CD4-positive, alpha-beta T cell treated with Interleukin-15 for 4 hours (primary cell): ENCODE measurements around the gene ZNF569.
"Not testable (repeated sequence)": the region's sequence is repeated elsewhere in the genome, so short reads cannot be mapped to it uniquely, and the experiment has no call there.

ENCODE experiments used
- DNase-seq: peaks from one replicate; pipeline ENCODE4 v3.0.0-alpha.2; 2020; ENCODE audit warnings: low spot score

Gene ZNF569

DNA sequence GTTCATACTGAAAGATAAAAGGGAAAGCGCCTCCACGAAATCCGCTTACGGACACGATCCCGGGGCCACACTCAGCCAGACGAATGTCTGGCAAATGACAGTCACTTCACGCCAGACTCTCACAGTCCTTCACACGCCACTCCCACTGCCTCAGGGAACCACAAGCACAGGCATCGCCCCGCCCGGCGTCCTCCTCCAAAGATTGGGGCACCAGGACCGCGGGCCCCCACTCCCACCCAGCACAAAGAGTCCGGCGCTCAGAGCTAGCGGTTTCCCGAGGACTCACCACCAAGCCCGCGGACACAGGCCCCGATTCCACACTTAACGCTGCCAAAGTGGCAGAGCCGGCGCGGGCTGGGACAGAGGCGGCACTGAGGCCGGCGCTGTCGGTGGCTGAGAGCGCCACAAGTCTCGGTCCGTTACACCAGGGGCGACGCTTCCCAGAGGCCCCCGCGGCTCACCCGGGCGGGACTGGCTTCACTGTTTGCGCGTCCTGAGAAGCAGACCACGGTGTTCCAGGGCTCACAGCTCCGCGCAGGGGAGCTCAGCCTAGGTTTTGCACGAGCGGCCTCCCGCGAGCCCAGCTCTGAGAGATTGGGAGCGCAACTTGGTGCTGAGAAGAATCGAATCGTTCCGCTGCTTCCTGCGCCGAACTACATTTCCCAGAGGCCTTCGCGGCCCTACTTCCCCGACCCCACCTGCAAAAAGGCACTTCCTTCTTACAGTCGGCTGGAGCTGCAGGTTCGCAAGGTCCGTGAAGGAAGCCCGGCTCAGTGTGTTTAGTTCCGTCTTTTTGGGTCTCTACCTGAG is at the start of gene ZNF569:
ZNF569 (minus strand) TSS at position 647 of the 810 bp plus-strand sequence. CDS start 22,523 bp downstream, outside the sequence.
- DNase-seq = peak; percentile 92

GRCh38 chr19:37513397-37513796 is 46.2 kb upstream of the ZNF569 start:
- DNase-seq = peak; percentile 0

DNA sequence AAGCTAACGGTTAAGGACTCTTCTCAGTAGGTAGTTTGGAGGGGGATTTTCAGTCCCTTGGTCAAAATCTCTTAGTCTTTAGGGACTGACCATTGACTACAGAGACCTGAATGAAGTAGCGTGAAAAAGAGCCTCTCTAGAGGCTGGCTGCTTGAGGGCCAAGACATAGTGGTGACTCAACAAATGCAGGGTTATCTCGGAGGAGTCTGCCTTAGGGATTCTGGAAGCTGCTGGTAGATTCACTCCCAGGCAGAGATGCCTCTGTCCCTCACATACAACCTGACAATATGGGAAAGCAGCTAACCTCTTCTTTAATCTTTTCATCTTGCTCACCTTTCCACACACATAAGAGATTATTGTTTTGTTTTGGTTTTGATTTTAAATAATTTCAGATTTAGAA is 44.6 kb upstream of the ZNF569 start:
- DNase-seq = no peak

DNA sequence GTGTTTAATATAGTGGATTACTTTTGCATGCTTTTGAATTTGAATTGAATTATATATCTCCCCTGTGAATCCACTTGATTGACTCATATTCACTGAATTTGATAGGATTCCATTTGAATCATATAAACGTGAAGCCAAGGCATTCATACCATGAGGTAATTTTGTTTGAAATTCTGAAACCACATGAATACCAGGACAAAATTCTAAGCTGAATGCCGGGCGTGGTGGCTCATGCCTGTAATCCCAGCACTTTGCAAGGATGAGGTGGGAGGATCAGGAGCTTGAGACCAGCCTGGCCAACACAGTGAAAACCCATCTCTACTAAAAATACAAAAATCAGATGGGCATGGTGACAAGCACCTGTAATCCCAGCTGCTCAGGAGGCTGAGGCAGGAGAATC is 43.9 kb upstream of the ZNF569 start:
- DNase-seq = no peak

DNA sequence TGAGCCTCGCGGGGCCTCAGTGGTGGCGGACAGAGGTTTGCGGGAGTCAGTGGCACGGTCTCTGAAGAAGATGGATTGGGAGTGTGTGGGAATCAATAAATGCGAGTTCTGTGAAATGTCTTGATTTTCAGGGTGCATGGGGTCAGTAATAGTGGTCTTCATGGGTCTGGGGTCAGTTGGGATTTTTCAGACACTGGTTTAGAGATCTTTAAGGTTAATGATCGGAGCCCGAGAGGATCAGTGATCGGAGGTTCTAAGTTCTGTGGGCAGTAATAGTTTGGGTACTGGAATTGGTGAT is 39.9 kb upstream of the ZNF569 start:
- no peak for DNase-seq

DNA sequence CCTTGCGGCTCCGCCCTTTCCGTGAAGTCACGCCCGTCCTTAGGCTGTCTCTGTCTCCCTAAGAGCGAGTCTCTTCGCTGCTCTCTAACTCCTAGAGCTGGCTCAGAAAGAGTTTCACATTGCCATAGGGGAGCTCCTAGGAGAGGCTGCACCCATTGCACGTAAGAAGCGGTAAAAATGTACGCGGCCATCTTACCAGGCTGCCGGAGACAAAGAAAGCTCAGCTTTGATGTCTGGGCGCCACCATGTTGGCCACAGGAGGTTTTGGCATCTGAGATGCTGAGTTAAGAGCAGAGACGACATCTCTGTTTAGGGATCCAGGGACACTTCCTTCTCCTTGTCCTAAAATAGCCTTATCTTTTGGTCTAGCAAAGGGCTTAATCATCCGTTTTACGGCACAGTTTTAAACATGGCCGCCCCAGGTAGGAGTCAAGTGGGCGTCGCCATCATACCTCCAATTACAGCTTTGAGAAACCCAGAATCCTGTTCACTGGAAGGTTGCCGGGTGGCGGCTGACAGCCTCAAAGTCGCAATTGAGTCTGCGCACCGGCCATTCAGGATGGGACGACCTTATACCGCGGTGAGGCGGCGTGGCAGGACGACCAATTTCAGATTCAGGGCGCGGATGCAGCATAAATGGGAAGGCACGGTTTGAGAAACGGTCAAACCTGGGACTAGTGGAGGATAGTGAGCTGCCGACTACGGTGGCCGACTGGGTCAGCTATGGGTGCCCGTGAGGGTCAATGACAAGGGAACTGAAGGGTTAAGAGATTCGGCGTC is 39.3 kb upstream of the ZNF569 start, which contains the start of gene ZNF793:
ZNF793 (plus strand) TSS at position 553 of the 780 bp plus-strand sequence. CDS start 16,501 bp downstream, outside the sequence.
- DNase-seq = peak; percentile 86

GRCh38 chr19:37505958-37506386 is 38.7 kb upstream of the ZNF569 start:
- no peak for DNase-seq

GRCh38 chr19:37492213-37492612 is 25.0 kb upstream of the ZNF569 start:
- no peak for DNase-seq

GRCh38 chr19:37484406-37485168 is 17.3 kb upstream of the ZNF569 start:
- no peak for DNase-seq

GRCh38 chr19:37472165-37472564 is 4.9 kb upstream of the ZNF569 start:
- no peak for DNase-seq

DNA sequence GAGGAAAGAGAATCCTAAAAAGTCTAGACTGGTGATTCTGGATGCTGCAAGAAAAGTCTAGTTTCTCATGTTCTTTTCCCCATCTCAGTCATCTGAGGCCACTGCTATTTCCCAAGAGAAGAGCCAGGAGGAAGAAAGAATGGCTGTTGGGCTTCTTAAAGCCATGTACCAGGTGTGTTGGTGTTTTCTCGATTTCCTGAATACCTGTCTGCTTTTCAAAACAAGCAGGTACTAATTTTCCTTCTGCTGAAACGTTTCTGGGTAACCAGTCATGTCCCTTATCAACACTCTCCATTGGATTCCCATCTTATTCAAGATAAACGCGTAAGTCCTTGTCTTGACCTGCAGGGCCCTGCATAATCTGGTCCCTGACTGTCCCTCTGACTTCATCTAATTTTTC is 3.0 kb upstream of the ZNF569 start:
- no peak for DNase-seq

DNA sequence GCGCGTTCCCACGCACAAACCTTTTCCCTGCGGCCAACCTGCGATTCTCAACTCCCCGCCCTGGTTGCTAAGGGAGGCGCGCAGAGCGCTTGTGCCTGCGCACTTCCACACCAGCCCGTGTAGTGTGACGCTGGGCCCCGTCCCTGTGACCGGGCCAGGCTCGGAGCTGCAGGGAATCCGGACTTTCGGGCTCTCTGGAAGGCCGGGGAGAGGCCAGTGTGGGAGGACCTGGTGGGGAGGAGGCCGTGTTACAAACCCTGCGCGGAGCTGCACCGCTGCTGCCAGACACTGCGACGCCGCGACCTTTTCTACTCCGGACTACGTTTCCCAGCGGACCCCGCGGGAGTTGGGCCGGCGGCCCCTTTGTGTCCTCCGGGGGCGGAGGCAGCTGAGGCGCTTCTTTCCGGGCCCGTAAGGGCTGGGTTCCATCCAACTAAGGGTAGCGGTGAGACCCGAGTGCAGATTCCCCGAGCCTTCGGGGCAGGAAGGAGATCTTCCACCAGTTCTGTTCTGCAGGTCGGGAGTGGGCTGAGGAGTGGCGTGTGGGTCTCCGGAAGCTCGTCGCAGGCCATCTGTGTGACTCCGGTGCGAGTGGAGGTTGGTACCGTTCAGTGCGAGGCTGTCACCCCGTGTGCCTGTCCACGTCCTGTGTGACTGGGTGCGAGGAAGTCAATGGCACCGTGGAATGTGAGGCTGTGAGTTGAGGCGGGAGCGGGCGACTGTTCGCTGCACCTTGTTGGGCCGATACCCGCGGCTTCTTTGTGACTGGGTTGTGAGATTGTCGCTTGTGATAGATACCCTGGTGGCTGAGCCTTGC is 1.9 kb upstream of the ZNF569 start, which contains the start of gene ZNF570:
ZNF570 (plus strand) TSS at position 396 of the 817 bp plus-strand sequence. CDS start 999 bp downstream, outside the sequence.
- peak; percentile 90 for DNase-seq

GRCh38 chr19:37467608-37468090 is 405 bp upstream of the ZNF569 start:
- no peak for DNase-seq

DNA sequence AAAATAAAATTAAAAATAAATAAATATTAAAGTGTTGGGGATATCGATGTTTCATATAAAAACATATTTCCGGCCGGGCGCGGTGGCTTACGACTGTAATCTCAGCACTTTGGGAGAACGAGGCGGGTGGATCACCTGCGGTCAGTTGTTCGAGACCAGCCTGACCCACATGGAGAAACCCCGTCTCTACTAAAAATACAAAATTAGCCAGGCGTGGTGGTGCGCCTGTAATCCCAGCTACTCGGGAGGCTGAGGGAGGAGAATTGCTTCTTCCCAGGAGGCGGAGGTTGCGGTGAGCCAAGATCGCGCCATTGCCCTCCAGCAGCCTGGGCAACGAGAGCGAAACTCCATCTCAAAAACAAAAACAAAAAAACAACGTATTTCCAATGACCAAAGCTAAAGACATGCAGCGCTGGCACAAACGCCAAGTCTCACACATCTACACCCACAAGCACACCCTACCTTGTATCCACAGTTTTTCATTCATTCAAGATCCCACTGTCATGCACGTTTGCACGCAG is 907 bp downstream of the ZNF569 start:
- no peak for DNase-seq

DNA sequence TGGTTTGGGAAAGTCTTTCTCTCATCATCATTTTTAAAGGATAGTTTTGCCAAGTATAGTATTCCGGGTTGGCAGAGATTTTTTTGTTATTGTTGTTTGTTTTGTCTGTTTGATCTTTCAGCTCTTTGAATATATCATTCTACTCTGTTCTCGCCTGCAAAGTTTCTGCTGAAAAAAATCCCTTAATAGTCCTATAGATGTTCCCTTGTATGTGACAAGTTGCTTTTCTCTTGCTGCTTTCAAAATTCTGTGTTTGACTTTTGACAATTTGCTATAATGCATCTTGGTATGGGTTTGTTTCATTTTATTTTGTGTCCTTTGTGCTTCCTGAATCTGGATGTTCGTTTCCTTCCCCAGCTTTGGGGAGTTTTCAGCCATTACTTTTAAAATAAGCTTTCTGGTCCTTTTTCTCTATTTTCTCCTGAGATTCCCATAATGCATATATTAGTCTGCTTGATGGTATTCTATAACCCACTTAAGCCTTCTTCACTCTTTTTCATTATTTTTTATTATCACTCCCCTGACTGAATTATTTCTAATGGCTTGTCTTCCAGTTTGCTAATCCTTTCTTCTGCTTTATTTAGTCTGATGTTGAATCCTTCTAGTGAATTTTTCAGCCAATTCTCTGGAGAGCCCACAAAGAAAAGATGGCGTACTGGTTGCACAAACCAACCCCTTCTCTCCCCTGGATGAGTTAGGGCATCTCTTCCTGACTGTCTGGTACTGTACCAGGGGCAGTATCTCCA is 14.6 kb downstream of the ZNF569 start:
- no peak for DNase-seq

DNA sequence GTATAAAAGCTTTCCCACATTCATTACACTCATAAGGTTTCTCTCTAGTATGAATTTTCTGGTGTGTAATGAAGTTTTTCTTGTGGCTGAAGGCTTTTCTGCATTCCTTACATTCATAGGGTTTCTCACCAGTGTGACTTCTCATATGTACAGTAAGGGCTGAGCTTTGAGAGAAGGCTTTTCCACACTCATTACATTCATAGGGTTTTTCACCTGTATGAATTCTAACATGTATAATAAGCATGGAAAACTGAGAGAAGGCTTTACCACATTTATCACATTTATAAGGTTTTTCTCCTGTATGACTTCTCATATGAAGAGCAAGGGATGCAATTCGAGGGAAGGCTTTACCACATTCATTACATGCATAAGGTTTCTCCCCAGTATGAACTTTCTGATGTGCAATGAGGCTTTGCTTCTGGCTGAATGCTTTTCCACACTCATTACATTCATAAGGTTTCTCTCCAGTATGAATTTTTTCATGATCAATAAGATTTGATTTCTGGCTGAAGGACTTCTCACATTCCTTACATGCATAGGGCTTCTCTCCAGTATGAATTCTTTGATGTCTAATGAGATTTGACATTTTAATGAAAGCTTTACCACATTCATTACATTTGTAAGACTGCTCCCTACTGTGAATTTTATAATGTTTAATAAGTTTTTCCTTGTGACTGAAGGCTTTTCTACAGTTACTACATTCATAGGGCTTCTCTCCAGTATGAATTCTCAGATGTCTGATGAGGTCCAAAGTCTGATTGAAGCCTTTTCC is 53.7 kb downstream of the ZNF569 start:
- DNase-seq = no peak

- no peak for DNase-seq
Measured at GRCh38 chr19:37412700-37413099, 54.5 kb downstream of the ZNF569 start.

DNA sequence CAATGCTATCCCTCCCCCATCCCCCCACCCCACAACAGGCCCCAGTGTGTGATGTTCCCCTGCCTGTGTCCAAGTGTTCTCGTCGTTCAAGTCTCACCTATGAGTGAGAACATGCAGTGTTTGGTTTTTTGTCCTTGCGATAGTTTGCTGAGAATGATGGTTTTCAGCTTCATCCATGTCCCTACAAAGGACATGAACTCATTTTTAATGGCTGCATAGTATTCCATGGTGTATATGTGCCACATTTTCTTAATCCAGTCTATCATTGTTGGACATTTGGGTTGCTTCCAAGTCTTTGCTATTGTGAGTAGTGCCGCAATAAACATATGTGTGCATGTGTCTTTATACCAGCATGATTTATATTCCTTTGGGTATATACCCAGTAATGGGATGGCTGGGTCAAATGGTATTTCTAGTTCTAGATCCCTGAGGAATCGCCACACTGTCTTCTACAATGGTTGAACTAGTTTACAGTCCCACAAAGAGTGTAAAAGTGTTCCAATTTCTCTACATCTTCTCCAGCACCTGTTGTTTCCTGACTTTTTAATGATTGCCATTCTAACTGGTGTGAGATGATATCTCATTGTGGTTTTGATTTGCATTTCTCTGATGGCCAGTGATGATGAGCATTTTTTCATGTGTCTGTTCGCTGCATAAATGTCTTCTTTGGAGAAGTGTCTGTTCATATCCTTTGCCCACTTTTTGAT is 61.0 kb downstream of the ZNF569 start:
- DNase-seq = not testable (repeated sequence)

- no peak for DNase-seq
Measured at GRCh38 chr19:37403403-37403802, 63.8 kb downstream of the ZNF569 start.
